Ishikawa (cell line): Measurements from ENCODE around the gene MIX23.

Experiments used
- CEBPB ChIP-seq: IDR thresholded peaks from 2 replicates; pipeline ENCODE4 v1.6.1; 2012
- CREB1 ChIP-seq: IDR thresholded peaks from 2 replicates; pipeline ENCODE4 v1.6.1; 2012; ENCODE audit warnings: low read depth
- EGR1 ChIP-seq: IDR thresholded peaks from 2 replicates; pipeline ENCODE4 v1.6.1; 2012
- EP300 ChIP-seq: IDR thresholded peaks from 2 replicates; pipeline ENCODE4 v1.6.1; 2012; ENCODE audit warnings: borderline replicate concordance
- FOXM1 ChIP-seq: IDR thresholded peaks from 2 replicates; pipeline ENCODE4 v1.6.1; 2012; ENCODE audit warnings: low read depth, borderline replicate concordance
- NFIC ChIP-seq: IDR thresholded peaks from 2 replicates; pipeline ENCODE4 v1.6.1; 2012
- RAD21 ChIP-seq: IDR thresholded peaks from 2 replicates; pipeline ENCODE4 v1.6.1; 2012; ENCODE audit warnings: low read depth
- TAF1 ChIP-seq: IDR thresholded peaks from 2 replicates; pipeline ENCODE4 v1.6.1; 2012; ENCODE audit warnings: low read depth, mild to moderate bottlenecking
- TCF12 ChIP-seq: IDR thresholded peaks from 2 replicates; pipeline ENCODE4 v1.6.1; 2012; ENCODE audit warnings: low read depth
- TEAD4 ChIP-seq: IDR thresholded peaks from 2 replicates; pipeline ENCODE4 v1.6.1; 2012
- YY1 ChIP-seq: IDR thresholded peaks from 2 replicates; pipeline ENCODE4 v1.6.1; 2012; ENCODE audit warnings: low read depth
- ZBTB7A ChIP-seq: IDR thresholded peaks from 2 replicates; pipeline ENCODE4 v1.6.1; 2012; ENCODE audit warnings: low read depth
- TF ChIP-seq, protein P1 (sequence below): IDR thresholded peaks from 2 replicates; pipeline ENCODE4 v1.6.1; 2012
- TF ChIP-seq, protein P2 (sequence below): IDR thresholded peaks from 2 replicates; pipeline ENCODE4 v1.6.1; 2012; ENCODE audit warnings: low read depth, mild to moderate bottlenecking
- TF ChIP-seq, protein P3 (sequence below): IDR thresholded peaks from 2 replicates; pipeline ENCODE4 v1.6.1; 2012

Gene MIX23

DNA sequence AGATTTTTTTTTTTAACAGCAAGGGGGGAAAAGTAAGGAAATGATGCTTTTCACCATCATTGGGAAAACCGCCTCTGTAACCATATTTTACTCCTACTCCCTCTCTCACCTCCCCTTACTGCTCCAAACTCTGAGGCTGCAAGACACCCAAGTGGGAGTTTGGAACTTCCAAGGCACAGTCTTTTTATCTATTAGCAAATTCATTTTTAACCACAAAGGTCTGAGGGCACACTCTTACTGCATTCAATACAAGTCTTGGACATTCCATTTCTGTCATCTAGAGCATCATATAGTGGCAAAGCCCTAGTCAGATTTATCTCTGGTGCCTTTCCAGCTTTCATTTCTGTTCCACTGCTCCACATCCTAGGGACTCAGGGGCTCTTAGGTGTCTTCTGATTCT is 14.2 kb upstream of the MIX23 start:
- TF ChIP-seq CEBPB (no peak), YY1 (no peak)

DNA sequence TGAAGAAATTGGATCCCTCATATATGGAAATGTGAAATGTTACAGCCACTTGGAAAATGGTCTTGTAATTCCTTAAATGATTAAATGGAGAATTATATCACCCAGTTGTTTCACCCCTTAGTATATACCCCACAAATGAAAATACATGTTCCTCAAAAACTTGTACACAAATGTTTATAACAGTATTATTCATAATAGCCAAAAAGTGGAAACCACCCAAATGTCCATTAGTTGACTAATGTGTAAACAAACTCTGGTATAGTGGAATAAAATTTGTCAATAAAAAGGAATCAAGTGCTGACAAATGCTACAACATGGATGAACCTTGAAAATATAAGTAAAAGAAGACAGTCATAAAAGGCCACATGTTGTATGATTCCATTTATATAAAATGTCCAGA is 13.5 kb upstream of the MIX23 start:
- TF ChIP-seq YY1, result no peak
- TF ChIP-seq FOXM1, result no peak
- TF ChIP-seq, protein P1, sequence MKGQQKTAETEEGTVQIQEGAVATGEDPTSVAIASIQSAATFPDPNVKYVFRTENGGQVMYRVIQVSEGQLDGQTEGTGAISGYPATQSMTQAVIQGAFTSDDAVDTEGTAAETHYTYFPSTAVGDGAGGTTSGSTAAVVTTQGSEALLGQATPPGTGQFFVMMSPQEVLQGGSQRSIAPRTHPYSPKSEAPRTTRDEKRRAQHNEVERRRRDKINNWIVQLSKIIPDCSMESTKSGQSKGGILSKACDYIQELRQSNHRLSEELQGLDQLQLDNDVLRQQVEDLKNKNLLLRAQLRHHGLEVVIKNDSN, result no peak
- TF ChIP-seq, protein P2, sequence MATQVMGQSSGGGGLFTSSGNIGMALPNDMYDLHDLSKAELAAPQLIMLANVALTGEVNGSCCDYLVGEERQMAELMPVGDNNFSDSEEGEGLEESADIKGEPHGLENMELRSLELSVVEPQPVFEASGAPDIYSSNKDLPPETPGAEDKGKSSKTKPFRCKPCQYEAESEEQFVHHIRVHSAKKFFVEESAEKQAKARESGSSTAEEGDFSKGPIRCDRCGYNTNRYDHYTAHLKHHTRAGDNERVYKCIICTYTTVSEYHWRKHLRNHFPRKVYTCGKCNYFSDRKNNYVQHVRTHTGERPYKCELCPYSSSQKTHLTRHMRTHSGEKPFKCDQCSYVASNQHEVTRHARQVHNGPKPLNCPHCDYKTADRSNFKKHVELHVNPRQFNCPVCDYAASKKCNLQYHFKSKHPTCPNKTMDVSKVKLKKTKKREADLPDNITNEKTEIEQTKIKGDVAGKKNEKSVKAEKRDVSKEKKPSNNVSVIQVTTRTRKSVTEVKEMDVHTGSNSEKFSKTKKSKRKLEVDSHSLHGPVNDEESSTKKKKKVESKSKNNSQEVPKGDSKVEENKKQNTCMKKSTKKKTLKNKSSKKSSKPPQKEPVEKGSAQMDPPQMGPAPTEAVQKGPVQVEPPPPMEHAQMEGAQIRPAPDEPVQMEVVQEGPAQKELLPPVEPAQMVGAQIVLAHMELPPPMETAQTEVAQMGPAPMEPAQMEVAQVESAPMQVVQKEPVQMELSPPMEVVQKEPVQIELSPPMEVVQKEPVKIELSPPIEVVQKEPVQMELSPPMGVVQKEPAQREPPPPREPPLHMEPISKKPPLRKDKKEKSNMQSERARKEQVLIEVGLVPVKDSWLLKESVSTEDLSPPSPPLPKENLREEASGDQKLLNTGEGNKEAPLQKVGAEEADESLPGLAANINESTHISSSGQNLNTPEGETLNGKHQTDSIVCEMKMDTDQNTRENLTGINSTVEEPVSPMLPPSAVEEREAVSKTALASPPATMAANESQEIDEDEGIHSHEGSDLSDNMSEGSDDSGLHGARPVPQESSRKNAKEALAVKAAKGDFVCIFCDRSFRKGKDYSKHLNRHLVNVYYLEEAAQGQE, result no peak
- TF ChIP-seq TAF1, result no peak
- TF ChIP-seq TEAD4, result no peak
- TF ChIP-seq CREB1, result no peak
- TF ChIP-seq ZBTB7A, result no peak
- no peak for TF ChIP-seq CEBPB
- no peak for TF ChIP-seq RAD21
- no peak for TF ChIP-seq EP300
- TF ChIP-seq NFIC, result no peak

DNA sequence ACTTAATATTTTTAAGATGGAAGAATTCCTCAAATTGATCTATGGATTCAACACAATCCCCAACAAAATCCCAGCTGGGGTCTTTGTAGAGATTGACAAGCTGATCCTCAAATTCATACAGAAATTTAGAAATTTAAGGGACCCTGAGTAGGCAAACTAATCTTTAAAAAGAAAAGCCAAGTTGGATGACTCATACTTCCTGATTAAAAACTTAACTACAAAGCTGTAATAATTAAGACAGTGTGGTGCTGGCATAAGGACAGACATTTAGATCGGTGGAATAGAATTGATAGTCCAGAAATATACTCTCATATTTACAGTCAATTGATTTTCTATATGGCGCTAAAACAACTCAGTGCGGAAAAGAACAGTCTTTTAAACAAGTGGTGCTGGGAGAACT is 12.6 kb upstream of the MIX23 start:
- no peak for TF ChIP-seq CREB1
- TF ChIP-seq EP300, result no peak

DNA sequence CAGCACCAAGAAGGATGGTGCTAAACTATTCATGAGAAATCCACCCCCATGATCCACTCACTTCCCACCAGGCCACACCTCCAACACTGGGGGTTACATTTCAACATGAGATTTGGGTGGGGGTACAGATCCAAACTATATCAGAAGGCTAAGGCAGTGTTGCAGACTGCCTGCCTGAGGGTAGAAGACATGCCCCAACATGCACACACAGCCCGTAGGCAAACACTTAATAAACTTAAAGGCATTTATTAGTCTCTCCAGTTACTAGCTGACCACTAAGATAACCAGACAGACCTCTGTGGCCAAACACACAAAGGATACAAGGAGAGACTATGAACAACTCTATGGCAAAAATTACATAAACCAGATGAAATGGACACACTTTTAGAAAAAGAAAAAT is 11.1 kb upstream of the MIX23 start:
- TF ChIP-seq, protein P1, result no peak
- TF ChIP-seq ZBTB7A (no peak), EP300 (no peak), TEAD4 (no peak), RAD21 (no peak), TCF12 (no peak), EGR1 (no peak)

DNA sequence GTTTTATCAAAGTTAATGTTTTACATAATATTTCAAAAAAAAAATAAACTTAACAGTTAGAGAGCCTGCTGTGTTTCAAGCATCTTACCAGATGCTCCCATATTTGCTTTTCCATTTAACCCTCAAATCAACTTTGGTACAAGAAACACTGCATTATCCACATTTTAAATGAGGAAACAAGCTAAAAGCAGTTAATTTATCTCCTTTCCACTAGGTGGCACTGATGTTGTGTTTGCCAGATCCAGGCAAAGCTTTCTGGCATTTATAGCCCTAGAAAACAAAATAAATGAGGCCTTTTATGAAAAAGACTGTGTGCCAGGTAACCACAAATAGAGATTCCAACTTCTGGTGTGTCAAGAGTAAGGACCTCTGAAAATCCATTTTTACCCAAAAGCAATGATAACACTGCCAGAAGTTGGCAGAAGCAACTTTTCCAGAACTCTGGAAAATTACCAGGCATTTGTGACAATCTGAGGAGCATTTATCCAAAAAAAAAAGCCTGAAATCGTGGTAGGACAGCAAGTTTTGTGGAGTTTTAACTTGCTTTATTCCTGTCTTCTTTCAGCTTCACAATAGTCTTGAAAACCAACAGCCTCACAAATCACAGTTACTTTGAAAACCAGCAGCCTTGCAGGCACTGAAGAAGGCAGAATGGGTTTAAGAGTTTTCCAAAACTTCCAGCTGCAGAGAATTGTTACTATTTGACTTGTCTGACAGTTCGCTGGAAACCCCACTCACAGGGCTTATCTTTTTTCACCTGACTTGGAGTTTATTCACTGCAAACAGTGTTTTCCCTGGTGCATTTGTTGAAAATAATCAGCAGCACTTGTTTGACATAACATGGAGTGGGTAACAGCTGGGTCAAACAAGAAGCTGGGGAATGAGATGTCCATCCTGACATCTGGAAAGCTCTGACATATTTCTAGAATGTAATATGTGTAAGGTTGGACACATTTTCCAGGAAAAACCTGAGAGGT is 10.1 kb upstream of the MIX23 start:
- TF ChIP-seq, protein P1, result no peak
- TF ChIP-seq RAD21 (peak; percentile 66), EGR1 (no peak)

DNA sequence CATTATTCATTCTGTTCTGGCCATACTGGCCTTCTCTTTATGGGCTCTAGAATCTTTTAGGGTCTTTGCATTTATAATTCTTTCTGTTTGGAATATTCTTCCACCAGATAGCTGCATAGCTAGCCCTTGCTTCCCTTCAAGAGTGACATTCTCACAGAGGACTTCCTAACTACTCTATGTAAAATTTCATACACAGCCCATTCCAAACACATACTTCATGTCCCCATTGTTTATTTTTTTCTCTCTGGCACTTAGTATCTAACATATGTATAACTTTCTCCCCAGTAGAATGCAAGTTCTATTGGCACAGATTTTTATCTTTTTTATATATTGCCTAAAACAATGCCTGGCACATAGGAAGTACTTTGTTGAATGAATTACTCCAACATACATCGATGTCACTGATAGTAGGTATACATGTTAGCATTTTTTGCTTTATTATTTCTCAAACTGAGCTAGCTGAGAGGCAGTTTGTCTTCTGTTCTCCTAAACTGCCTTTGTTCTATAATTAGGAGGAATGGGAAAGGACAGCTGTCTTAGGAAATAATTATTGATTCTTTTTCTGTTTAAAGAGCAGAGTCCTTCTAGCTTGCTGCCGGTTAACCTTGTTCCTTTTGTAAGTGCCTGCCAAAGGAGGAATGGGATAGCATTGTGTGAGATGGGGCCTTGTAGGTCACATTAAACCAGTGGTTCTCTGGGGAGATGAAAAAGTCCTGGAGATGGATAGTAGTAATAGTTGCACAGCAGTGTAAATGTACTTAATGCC is 8.8 kb upstream of the MIX23 start:
- no peak for TF ChIP-seq EP300
- TF ChIP-seq NFIC, result no peak
- no peak for TF ChIP-seq RAD21
- no peak for TF ChIP-seq EGR1
- TF ChIP-seq, protein P3, sequence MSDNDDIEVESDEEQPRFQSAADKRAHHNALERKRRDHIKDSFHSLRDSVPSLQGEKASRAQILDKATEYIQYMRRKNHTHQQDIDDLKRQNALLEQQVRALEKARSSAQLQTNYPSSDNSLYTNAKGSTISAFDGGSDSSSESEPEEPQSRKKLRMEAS, result no peak
- TF ChIP-seq, protein P1, result no peak
- TF ChIP-seq TAF1, result no peak
- TF ChIP-seq TEAD4, result no peak
- TF ChIP-seq, protein P2, result no peak
- no peak for TF ChIP-seq FOXM1
- no peak for TF ChIP-seq YY1
- TF ChIP-seq CREB1, result no peak
- TF ChIP-seq ZBTB7A, result no peak
- TF ChIP-seq CEBPB, result no peak
- TF ChIP-seq TCF12, result no peak
